WTC11 (cell line): ENCODE results near the gene SNX24. TPM values are rescaled to one million over a fixed set of nuclear protein-coding genes. Genes with fewer than 3 reads are reported as not detected.
"Not testable (repeated sequence)": the region's sequence is repeated elsewhere in the genome, so short reads cannot be mapped to it uniquely, and the experiment has no call there.

Source experiments
- ATAC-seq: fragments of 200-7000 bp; cut with Tn5 transposase; 2 replicates; pipeline ENCODE4 v1.10.0; 2021; ENCODE audit warnings: mild to moderate bottlenecking, moderate library complexity
- CTCF ChIA-PET: fragments of 300-600 bp; sonication (Branson Sonifier 250); formaldehyde crosslinking; loops from one replicate; lab custom pipeline; 2021; ENCODE audit warnings: antibody characterized with exemption; lab: Charles Lee
- POLR2A ChIA-PET: fragments of 350-600 bp; sonication (Branson Sonifier 250); formaldehyde crosslinking; loops from one replicate; lab custom pipeline; 2021; ENCODE audit warnings: antibody characterized with exemption; lab: Charles Lee
- DNase-seq: peaks from one replicate; pipeline ENCODE4 v3.0.0; 2021; ENCODE audit warnings: low spot score
- H3K27ac Mint-ChIP-seq: 2 replicates; pipeline ENCODE4 v1.8.0; 2021; ENCODE audit warnings: mixed read lengths
- H3K27me3 Mint-ChIP-seq: 2 replicates; pipeline ENCODE4 v1.8.0; 2021; ENCODE audit warnings: low read depth, mild to moderate bottlenecking, moderate library complexity, mixed read lengths
- H3K36me3 Mint-ChIP-seq: 2 replicates; pipeline ENCODE4 v1.8.0; 2021; ENCODE audit warnings: mixed read lengths
- H3K4me1 Mint-ChIP-seq: 2 replicates; pipeline ENCODE4 v1.8.0; 2022; ENCODE audit warnings: mixed read lengths
- H3K4me3 Mint-ChIP-seq: 2 replicates; pipeline ENCODE4 v1.8.0; 2021; ENCODE audit warnings: mild to moderate bottlenecking, moderate library complexity, mixed read lengths
- H3K9me3 Mint-ChIP-seq: 2 replicates; pipeline ENCODE4 v1.8.0; 2021; ENCODE audit warnings: mixed read lengths
- ARID4B ChIP-seq: sonication (generic); formaldehyde crosslinking; IDR thresholded peaks from 2 replicates; pipeline ENCODE4 v1.8.0; 2023; ENCODE audit warnings: missing genetic modification reagents, mild to moderate bottlenecking, borderline replicate concordance
- CBFB ChIP-seq: sonication (generic); formaldehyde crosslinking; IDR thresholded peaks from 2 replicates; pipeline ENCODE4 v1.8.1; 2022; ENCODE audit warnings: mild to moderate bottlenecking, low read depth, missing genetic modification reagents
- HMGA2 ChIP-seq: fragments of 250-450 bp; sonication (Bioruptor Pico); IDR thresholded peaks from 2 replicates; pipeline ENCODE4 v1.4.0; 2021; ENCODE audit warnings: mild to moderate bottlenecking, moderate library complexity
- IRF2 ChIP-seq: sonication (generic); formaldehyde crosslinking; IDR thresholded peaks from 2 replicates; pipeline ENCODE4 v1.8.0; 2022; ENCODE audit warnings: low read depth, missing genetic modification reagents, borderline replicate concordance
- JAZF1 ChIP-seq: fragments of 250-450 bp; sonication (Bioruptor Pico); IDR thresholded peaks from 2 replicates; pipeline ENCODE4 v1.9.0; 2021; ENCODE audit warnings: moderate library complexity, mild to moderate bottlenecking, inconsistent platforms
- KAT7 ChIP-seq: sonication (generic); formaldehyde crosslinking; IDR thresholded peaks from 2 replicates; pipeline ENCODE4 v1.8.1; 2023; ENCODE audit warnings: missing genetic modification reagents, mild to moderate bottlenecking, borderline replicate concordance
- MAX ChIP-seq: sonication (generic); formaldehyde crosslinking; IDR thresholded peaks from 2 replicates; pipeline ENCODE4 v1.8.0; 2022; ENCODE audit warnings: mild to moderate bottlenecking, missing genetic modification reagents
- MXD4 ChIP-seq: fragments of 250-450 bp; sonication (Bioruptor Pico); IDR thresholded peaks from 2 replicates; pipeline ENCODE4 v1.8.0; 2021; ENCODE audit warnings: mild to moderate bottlenecking, moderate library complexity, borderline replicate concordance
- NR2C2 ChIP-seq: sonication (generic); formaldehyde crosslinking; IDR thresholded peaks from 2 replicates; pipeline ENCODE4 v1.8.0; 2022; ENCODE audit warnings: mild to moderate bottlenecking, missing genetic modification reagents
- OVOL2 ChIP-seq: fragments of 250-450 bp; sonication (Bioruptor Pico); IDR thresholded peaks from 2 replicates; pipeline ENCODE4 v1.9.0; 2021; ENCODE audit warnings: mild to moderate bottlenecking, borderline replicate concordance
- RORB ChIP-seq: fragments of 250-450 bp; sonication (Bioruptor Pico); IDR thresholded peaks from 2 replicates; pipeline ENCODE4 v1.9.0; 2021; ENCODE audit warnings: mild to moderate bottlenecking
- ZNF263 ChIP-seq: sonication (generic); formaldehyde crosslinking; IDR thresholded peaks from 2 replicates; pipeline ENCODE4 v1.8.1; 2022; ENCODE audit warnings: low read depth, mild to moderate bottlenecking, moderate library complexity, missing genetic modification reagents
- ZNF396 ChIP-seq: fragments of 250-450 bp; sonication (Bioruptor Pico); IDR thresholded peaks from 2 replicates; pipeline ENCODE4 v1.8.0; 2021; ENCODE audit warnings: mild to moderate bottlenecking, moderate library complexity, borderline replicate concordance
- ZNF416 ChIP-seq: fragments of 250-450 bp; sonication (Bioruptor Pico); IDR thresholded peaks from 2 replicates; pipeline ENCODE4 v1.9.0; 2021; ENCODE audit warnings: mild to moderate bottlenecking, inconsistent platforms
- ZNF512 ChIP-seq: sonication (generic); formaldehyde crosslinking; IDR thresholded peaks from 2 replicates; pipeline ENCODE4 v1.8.1; 2022; ENCODE audit warnings: missing genetic modification reagents, borderline replicate concordance
- total RNA-seq: library from RNA; stranded (reverse); gene quantifications from 3 replicates; pipeline ENCODE4 v1.2.3, GENCODE V29; 2021
- TF ChIP-seq, protein P1 (sequence below): sonication (generic); formaldehyde crosslinking; IDR thresholded peaks from 2 replicates; pipeline ENCODE4 v1.8.0; 2022; ENCODE audit warnings: mild to moderate bottlenecking, missing genetic modification reagents
- TF ChIP-seq, protein P2 (sequence below): sonication (generic); formaldehyde crosslinking; IDR thresholded peaks from 2 replicates; pipeline ENCODE4 v1.8.1; 2023; ENCODE audit warnings: mild to moderate bottlenecking, missing genetic modification reagents, moderate library complexity
- TF ChIP-seq, protein P3 (sequence below): sonication (generic); formaldehyde crosslinking; conservative IDR thresholded peaks from 2 replicates; pipeline ENCODE4 v1.8.1; 2023; ENCODE audit warnings: mild to moderate bottlenecking, low read depth, missing genetic modification reagents, moderate library complexity
- TF ChIP-seq, protein P4 (sequence below): sonication (generic); formaldehyde crosslinking; IDR thresholded peaks from 2 replicates; pipeline ENCODE4 v1.8.1; 2023; ENCODE audit warnings: mild to moderate bottlenecking, missing genetic modification reagents

The SNX24 gene
- total RNA-seq, 1 experiment from 2014 or later = 15.5 TPM

- TF ChIP-seq HMGA2 (CRISPR knock-in tag) = no peak
- TF ChIP-seq CBFB (CRISPR knock-in tag) = no peak
- TF ChIP-seq, protein P1, sequence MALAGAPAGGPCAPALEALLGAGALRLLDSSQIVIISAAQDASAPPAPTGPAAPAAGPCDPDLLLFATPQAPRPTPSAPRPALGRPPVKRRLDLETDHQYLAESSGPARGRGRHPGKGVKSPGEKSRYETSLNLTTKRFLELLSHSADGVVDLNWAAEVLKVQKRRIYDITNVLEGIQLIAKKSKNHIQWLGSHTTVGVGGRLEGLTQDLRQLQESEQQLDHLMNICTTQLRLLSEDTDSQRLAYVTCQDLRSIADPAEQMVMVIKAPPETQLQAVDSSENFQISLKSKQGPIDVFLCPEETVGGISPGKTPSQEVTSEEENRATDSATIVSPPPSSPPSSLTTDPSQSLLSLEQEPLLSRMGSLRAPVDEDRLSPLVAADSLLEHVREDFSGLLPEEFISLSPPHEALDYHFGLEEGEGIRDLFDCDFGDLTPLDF (CRISPR knock-in tag) = no peak
Observed at GRCh38 chr5:122849771-122850170, 4.4 kb downstream of the SNX24 start (continued).

DNA sequence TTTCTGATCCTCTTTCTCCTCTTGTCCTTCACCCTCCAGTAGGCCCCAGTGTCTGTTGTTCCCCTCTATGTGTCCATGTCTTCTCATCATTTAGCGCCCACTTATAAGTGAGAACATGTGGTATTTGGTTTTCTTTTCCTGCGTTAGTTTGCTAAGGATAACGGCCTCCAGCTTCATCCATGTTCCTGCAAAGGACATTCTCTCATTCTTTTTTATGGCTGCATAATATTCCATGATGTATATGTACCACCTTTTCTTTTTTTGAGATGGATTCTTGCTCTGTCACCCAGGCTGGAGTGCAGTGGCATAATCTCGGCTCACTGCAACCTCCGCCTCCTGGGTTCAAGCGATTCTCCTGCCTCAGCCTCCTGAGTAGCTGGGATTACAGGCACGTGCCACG lies 12.1 kb downstream of the SNX24 start:
- H3K36me3 Mint-ChIP-seq, ATAC-seq, CTCF ChIA-PET, DNase-seq, H3K27me3 Mint-ChIP-seq, POLR2A ChIA-PET, H3K27ac Mint-ChIP-seq, H3K4me3 Mint-ChIP-seq, H3K9me3 Mint-ChIP-seq: not testable (repeated sequence)
- H3K4me1 Mint-ChIP-seq = peaks cover 20% of the 10 kb centered on the region

GRCh38 chr5:122858451-122858850 lies 13.0 kb downstream of the SNX24 start:
- POLR2A ChIA-PET = no interaction called here
- no peaks in the 10 kb centered on the region for H3K27me3 Mint-ChIP-seq
- no peak for DNase-seq
- H3K9me3 Mint-ChIP-seq = peaks cover 3% of the 10 kb centered on the region; the same call in 1 of the 2 replicates
- CTCF ChIA-PET = no interaction called here
- H3K4me3 Mint-ChIP-seq = no peak overlapping the region
- TF ChIP-seq, protein P2, sequence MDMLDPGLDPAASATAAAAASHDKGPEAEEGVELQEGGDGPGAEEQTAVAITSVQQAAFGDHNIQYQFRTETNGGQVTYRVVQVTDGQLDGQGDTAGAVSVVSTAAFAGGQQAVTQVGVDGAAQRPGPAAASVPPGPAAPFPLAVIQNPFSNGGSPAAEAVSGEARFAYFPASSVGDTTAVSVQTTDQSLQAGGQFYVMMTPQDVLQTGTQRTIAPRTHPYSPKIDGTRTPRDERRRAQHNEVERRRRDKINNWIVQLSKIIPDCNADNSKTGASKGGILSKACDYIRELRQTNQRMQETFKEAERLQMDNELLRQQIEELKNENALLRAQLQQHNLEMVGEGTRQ (CRISPR knock-in tag) = no peak
- TF ChIP-seq MAX (CRISPR knock-in tag) (no peak), JAZF1 (CRISPR knock-in tag) (no peak), ZNF416 (no peak), ZNF396 (no peak), OVOL2 (CRISPR knock-in tag) (no peak), KAT7 (no peak), ARID4B (no peak), RORB (no peak), ZNF512 (no peak), MXD4 (CRISPR knock-in tag) (no peak), NR2C2 (CRISPR knock-in tag) (no peak), ZNF263 (CRISPR knock-in tag) (no peak), IRF2 (CRISPR knock-in tag) (no peak)
- TF ChIP-seq, protein P3, sequence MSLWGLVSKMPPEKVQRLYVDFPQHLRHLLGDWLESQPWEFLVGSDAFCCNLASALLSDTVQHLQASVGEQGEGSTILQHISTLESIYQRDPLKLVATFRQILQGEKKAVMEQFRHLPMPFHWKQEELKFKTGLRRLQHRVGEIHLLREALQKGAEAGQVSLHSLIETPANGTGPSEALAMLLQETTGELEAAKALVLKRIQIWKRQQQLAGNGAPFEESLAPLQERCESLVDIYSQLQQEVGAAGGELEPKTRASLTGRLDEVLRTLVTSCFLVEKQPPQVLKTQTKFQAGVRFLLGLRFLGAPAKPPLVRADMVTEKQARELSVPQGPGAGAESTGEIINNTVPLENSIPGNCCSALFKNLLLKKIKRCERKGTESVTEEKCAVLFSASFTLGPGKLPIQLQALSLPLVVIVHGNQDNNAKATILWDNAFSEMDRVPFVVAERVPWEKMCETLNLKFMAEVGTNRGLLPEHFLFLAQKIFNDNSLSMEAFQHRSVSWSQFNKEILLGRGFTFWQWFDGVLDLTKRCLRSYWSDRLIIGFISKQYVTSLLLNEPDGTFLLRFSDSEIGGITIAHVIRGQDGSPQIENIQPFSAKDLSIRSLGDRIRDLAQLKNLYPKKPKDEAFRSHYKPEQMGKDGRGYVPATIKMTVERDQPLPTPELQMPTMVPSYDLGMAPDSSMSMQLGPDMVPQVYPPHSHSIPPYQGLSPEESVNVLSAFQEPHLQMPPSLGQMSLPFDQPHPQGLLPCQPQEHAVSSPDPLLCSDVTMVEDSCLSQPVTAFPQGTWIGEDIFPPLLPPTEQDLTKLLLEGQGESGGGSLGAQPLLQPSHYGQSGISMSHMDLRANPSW (CRISPR knock-in tag) = no peak
- TF ChIP-seq, protein P4, sequence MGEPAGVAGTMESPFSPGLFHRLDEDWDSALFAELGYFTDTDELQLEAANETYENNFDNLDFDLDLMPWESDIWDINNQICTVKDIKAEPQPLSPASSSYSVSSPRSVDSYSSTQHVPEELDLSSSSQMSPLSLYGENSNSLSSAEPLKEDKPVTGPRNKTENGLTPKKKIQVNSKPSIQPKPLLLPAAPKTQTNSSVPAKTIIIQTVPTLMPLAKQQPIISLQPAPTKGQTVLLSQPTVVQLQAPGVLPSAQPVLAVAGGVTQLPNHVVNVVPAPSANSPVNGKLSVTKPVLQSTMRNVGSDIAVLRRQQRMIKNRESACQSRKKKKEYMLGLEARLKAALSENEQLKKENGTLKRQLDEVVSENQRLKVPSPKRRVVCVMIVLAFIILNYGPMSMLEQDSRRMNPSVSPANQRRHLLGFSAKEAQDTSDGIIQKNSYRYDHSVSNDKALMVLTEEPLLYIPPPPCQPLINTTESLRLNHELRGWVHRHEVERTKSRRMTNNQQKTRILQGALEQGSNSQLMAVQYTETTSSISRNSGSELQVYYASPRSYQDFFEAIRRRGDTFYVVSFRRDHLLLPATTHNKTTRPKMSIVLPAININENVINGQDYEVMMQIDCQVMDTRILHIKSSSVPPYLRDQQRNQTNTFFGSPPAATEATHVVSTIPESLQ (CRISPR knock-in tag) = no peak
- H3K27ac Mint-ChIP-seq = no peak overlapping the region
- no peak for ATAC-seq
- H3K4me1 Mint-ChIP-seq = peaks cover 20% of the 10 kb centered on the region
- H3K36me3 Mint-ChIP-seq = peaks cover 6% of the 10 kb centered on the region
